Kidney (tissue), 14 donors: ENCODE data around the gene HOXA9. TPM values are rescaled to one million over a fixed set of nuclear protein-coding genes. Genes with fewer than 3 reads are reported as not detected.

Source experiments
- DNase-seq, 5 donors: peaks; one replicate each; pipeline ENCODE4 v3.0.0-alpha.2; 2013 to 2020
- FAIRE-seq: peaks from 2 replicates; lab custom pipeline; 2012; peaks lifted over from hg19 to GRCh38; lab: Jason Lieb, UNC
- H3K27ac ChIP-seq, 2 donors: one replicate each; pipeline ENCODE4 v1.7.0; 2013; ENCODE audit warnings: low read depth in 2 of 2, low read length in 2 of 2, inconsistent platforms in 1 of 2
- H3K27me3 ChIP-seq: one replicate; pipeline ENCODE4 v1.7.1; 2013; ENCODE audit warnings: low read length, inconsistent platforms; ENCODE audit not compliant: control insufficient read depth, insufficient read depth
- H3K36me3 ChIP-seq, 3 donors: one replicate each; pipeline versions ENCODE4 v1.7.0 to v1.7.1; 2013; ENCODE audit warnings: low read length in 3 of 3, control low read depth in 1 of 3, inconsistent platforms in 1 of 3; ENCODE audit not compliant: insufficient read depth in 3 of 3, control insufficient read depth in 2 of 3
- H3K4me1 ChIP-seq, 3 donors: one replicate each; pipeline versions ENCODE4 v1.7.0 to v1.7.1; 2013; ENCODE audit warnings: low read length in 3 of 3, inconsistent platforms in 1 of 3, low read depth in 1 of 3; ENCODE audit not compliant: control insufficient read depth in 2 of 3, insufficient read depth in 2 of 3
- H3K4me3 ChIP-seq, 3 donors: one replicate each; pipeline versions ENCODE4 v1.7.0 to v1.8.1; 2013; ENCODE audit warnings: low read length in 3 of 3, control low read depth in 1 of 3, inconsistent platforms in 1 of 3
- H3K9ac ChIP-seq, 3 donors: one replicate each; pipeline versions ENCODE4 v1.7.0 to v1.7.1; 2013; ENCODE audit warnings: low read length in 3 of 3, control low read depth in 1 of 3, inconsistent platforms in 1 of 3
- H3K9me3 ChIP-seq, 3 donors: one replicate each; pipeline versions ENCODE4 v1.7.0 to v1.7.1; 2013; ENCODE audit warnings: low read length in 3 of 3, control low read depth in 1 of 3, inconsistent platforms in 1 of 3; ENCODE audit not compliant: control insufficient read depth in 2 of 3, insufficient read depth in 1 of 3
- intact Hi-C: fragments of 100-400 bp; cut with DNase I; formaldehyde crosslinking; loops from one replicate; pipeline ENCODE4 v1.11.1; 2022
- polyA plus RNA-seq: library from polyadenylated mRNA; stranded (reverse); fragments of 350-450 nt; fragmentation: Illumina TruSeq; extraction: RNeasy Lipid Tissue Mini Kit (QIAGEN cat#74804); gene quantifications from one replicate; pipeline ENCODE4 v1.2.3, GENCODE V29; 2014; ENCODE audit warnings: low read depth, low replicate concordance; ENCODE audit not compliant: insufficient read depth
- total RNA-seq: library from RNA; stranded (reverse); fragmentation: NEBNext Ultra II Directional; extraction: Animal tissue kit (Norgen Biotek cat#: 25700); gene quantifications from one replicate; pipeline ENCODE4 v1.2.1, GENCODE V29; 2021
- TF ChIP-seq, protein P1 (sequence below): IDR thresholded peaks from 3 replicates; pipeline ENCODE4 v1.5.1; 2012; ENCODE audit warnings: mild to moderate bottlenecking, moderate library complexity, borderline replicate concordance; ENCODE audit not compliant: insufficient read depth; ENCODE audit errors: extremely low read depth
- donor health status: control.
- donor health status: control.
- donor health status: control.
- donor health status: control.
- donor health status: control.
- donor health status: DM: yes; HTN: yes; CAD: no.
- donor health status: Normal renal cell carcinoma (clear cell type).

The HOXA9 gene
- total and polyA plus RNA-seq, 2 donors from 2014 or later, result 36.7 to 36.8 TPM

DNA sequence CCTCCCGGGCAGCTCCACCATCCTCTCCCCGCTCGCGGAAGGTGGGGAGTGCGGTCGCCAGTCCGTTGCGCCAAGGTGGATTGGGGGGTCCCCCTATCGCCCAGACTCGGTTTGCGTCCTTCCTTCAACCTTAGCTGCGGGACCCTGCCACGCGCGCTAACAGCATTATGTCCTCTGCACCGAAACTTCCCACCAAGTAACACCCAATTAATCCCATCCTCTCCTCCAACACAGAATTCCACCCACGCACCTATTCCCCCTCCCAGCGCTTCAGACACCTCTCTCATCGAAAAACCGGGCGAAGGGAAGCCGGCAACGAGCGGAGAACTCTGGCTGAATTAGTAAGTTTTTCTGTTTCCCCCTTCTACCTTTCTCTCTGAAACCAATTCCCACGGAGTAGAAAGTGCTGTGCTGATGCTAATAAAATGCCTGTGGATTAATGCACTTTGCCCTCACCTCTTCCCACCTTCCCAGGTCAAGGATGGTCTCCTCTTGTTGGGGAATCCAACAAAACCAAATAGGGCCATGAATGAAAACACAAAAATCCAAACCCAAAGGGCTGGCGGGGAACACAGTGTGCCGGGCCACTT is 13.9 kb downstream of the HOXA9 start:
- Histone ChIP-seq H3K27ac (peak overlapping the region; percentile 97 to 98), H3K36me3 (no peaks in the 10 kb centered on the region), H3K27me3 (no peaks in the 10 kb centered on the region), H3K9ac (peak overlapping the region; percentile 66 to 85 (median 85)), H3K4me1 (peaks cover 0 to 23% (median 20%) of the 10 kb centered on the region in 3 donors), H3K9me3 (no peaks in the 10 kb centered on the region), H3K4me3 (peak overlapping the region; percentile 56 to 87 (median 83))
- peak in 2 of 5 donors; percentile 74 to 82 for DNase-seq
- intact Hi-C loops, result loop anchor here (10.0 kb wide), 1 partner anchor 777 kb away; no protein-coding TSS in a partner anchor
- TF ChIP-seq, protein P1, sequence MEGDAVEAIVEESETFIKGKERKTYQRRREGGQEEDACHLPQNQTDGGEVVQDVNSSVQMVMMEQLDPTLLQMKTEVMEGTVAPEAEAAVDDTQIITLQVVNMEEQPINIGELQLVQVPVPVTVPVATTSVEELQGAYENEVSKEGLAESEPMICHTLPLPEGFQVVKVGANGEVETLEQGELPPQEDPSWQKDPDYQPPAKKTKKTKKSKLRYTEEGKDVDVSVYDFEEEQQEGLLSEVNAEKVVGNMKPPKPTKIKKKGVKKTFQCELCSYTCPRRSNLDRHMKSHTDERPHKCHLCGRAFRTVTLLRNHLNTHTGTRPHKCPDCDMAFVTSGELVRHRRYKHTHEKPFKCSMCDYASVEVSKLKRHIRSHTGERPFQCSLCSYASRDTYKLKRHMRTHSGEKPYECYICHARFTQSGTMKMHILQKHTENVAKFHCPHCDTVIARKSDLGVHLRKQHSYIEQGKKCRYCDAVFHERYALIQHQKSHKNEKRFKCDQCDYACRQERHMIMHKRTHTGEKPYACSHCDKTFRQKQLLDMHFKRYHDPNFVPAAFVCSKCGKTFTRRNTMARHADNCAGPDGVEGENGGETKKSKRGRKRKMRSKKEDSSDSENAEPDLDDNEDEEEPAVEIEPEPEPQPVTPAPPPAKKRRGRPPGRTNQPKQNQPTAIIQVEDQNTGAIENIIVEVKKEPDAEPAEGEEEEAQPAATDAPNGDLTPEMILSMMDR, result no peak
- FAIRE-seq, result no peak

DNA sequence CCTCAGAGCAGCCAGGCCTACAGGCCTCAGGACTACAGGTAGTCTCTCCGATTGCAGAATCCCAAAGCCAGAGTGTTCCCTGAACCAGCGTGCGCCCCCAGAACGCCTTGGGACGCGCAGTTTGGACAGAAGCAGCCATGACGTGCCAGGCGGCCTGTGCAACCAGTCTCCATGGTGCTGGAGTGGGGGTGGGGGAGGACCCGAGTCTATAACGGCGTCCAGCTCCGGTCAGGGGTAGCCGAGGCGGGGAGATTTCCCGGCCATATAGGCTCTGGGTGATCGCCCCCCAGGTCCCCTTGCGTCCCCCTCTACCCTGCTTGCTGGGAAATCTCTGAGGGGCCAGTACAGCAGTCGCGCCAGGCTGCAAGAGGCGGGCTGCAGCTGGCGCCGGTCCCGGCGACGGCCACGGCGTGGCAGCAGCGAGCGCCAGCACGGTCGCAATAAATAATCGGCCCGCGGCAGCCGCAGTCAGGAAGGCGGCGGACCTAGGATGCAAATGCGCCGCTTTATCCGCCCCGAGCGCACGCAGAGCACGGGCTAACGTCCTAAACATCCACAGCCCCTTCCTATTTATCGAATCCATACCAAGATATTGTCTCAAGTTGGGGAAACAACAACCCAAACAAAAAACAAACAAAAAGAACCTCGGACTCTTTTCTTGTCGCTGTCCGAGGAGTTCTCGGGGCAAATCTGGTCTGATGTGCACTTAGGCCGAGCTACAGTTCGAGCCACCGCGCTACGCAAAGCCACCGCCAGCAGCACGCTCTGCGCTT is 14.6 kb downstream of the HOXA9 start:
- peaks cover 0 to 24% (median 20%) of the 10 kb centered on the region in 3 donors for H3K4me1 ChIP-seq
- no peaks in the 10 kb centered on the region for H3K27me3 ChIP-seq
- DNase-seq (peak; percentile 87 to 94 (median 92)), FAIRE-seq (no peak)
- peak overlapping the region; percentile 97 to 98 for H3K27ac ChIP-seq
- H3K9me3 ChIP-seq, result no peaks in the 10 kb centered on the region
- TF ChIP-seq, protein P1, result peak; percentile 87
- peak overlapping the region; percentile 83 to 85 (median 85) for H3K9ac ChIP-seq
- intact Hi-C loops, result loop anchor here (10.0 kb wide), 1 partner anchor 776 kb away; no protein-coding TSS in a partner anchor
- peak overlapping the region; percentile 56 to 87 (median 83) for H3K4me3 ChIP-seq
- no peaks in the 10 kb centered on the region for H3K36me3 ChIP-seq

DNA sequence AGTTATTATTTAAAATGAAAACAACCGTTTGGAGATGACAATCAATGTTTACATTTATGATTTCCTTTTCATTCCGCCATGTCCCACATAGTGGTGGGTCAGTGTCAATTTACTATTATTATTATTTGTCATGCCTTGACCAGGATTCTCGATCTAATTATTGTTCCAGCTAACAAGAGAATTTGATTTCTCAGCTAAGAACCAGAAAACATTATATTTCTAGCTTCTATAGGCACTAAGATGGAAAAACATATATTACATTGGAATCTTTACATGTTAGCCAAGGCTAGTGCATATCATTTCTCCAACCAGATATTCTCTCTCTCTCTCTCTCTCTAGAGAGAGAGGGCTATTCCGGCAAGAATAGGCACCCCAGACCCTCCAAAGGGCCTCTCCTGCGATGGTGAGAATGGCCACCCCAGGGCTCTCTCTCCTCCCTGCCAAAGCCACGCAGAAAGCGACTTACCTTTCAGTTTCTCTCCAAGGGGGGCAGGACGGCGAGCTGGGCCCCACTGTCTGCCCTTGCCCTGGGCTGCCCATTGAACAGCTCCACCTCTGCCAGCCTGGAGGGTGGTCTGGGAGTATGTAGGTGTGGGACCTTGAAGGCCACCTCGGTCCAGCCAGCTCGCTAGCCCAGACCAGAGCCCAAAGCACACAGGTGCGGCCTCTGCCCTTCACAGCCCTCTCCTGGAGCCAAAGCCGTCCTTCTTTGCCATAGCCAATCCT is 15.3 kb downstream of the HOXA9 start:
- FAIRE-seq (no peak), DNase-seq (peak in 3 of 5 donors; percentile 49 to 74 (median 72))
- TF ChIP-seq, protein P1, result no peak
- Histone ChIP-seq H3K27ac (peak overlapping the region; percentile 97 to 98), H3K4me1 (peaks cover 0 to 24% (median 19%) of the 10 kb centered on the region in 3 donors), H3K9ac (peak overlapping the region; percentile 83 to 85 (median 83)), H3K4me3 (peak overlapping the region; percentile 56 to 87 (median 83)), H3K27me3 (no peaks in the 10 kb centered on the region), H3K9me3 (no peaks in the 10 kb centered on the region), H3K36me3 (no peaks in the 10 kb centered on the region)
- intact Hi-C loops, result loop anchor here (10.0 kb wide), 1 partner anchor 775 kb away; no protein-coding TSS in a partner anchor
